Measurements from ENCODE around the gene GPS2. TPM values are rescaled to one million over a fixed set of nuclear protein-coding genes. Genes with fewer than 3 reads are reported as not detected.

Gene GPS2
- total and polyA plus RNA-seq, 10 of the 15 experiments (the other 5 are each of a cell fraction or from before 2014, with no cell fraction given), result 10.2 to 96.4 (median 42.5) TPM

- intact Hi-C loops (cut with micrococcal nuclease; ENCODE audit: unreplicated experiment), result no loop called here
- no peak for FAIRE-seq
- TF ChIP-seq ZBTB40 (IDR thresholded peaks at IDR 0.05; ENCODE audit: borderline replicate concordance) (no peak), IKZF1 (conservative IDR thresholded peaks at IDR 0.05) (no peak), PML (IDR thresholded peaks at IDR 0.05; ENCODE audit: low read length) (no peak), NFIC (IDR thresholded peaks at IDR 0.05; ENCODE audit: low read depth, low read length) (no peak), SIN3A (IDR thresholded peaks at IDR 0.05; ENCODE audit: low read depth, low read length) (no peak), KAT2A (conservative IDR thresholded peaks at IDR 0.05; ENCODE audit: control insufficient read depth, low read depth, low read length) (no peak), PAX8 (IDR thresholded peaks at IDR 0.05) (no peak), BMI1 (IDR thresholded peaks at IDR 0.05; ENCODE audit: borderline replicate concordance) (no peak), CEBPZ (IDR thresholded peaks at IDR 0.05; ENCODE audit: low read depth, low read length) (no peak)
- TF ChIP-seq, protein P1, sequence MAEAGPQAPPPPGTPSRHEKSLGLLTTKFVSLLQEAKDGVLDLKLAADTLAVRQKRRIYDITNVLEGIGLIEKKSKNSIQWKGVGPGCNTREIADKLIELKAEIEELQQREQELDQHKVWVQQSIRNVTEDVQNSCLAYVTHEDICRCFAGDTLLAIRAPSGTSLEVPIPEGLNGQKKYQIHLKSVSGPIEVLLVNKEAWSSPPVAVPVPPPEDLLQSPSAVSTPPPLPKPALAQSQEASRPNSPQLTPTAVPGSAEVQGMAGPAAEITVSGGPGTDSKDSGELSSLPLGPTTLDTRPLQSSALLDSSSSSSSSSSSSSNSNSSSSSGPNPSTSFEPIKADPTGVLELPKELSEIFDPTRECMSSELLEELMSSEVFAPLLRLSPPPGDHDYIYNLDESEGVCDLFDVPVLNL (IDR thresholded peaks at IDR 0.05; ENCODE audit: low read depth, low read length), result no peak
These were observed 9.9 kb upstream of the GPS2 start for GRCh38 chr17:7325031-7325528.

More at GRCh38 chr17:7325031-7325528, 9.9 kb upstream of the GPS2 start:
- Histone ChIP-seq H3K79me2 (ENCODE audit: control insufficient read depth, insufficient read depth, low read length) (peaks cover 17% of the 10 kb centered on the region), H3K27me3 (replicated peaks in 1 of 2; ENCODE audit: control insufficient read depth in 2 of 2, insufficient read depth in 2 of 2, low read length in 1 of 2) (no peaks in the 10 kb centered on the region), H2AFZ (ENCODE audit: control insufficient read depth, low read depth, low read length) (no peak overlapping the region), H3K9ac (ENCODE audit: control insufficient read depth, insufficient read depth, low read length) (no peak overlapping the region), H3K4me2 (ENCODE audit: control insufficient read depth, insufficient read depth) (no peak overlapping the region), H3K36me3 (ENCODE audit: control insufficient read depth in 2 of 2, insufficient read depth in 2 of 2, low read length in 1 of 2) (peaks cover 9 to 33% of the 10 kb centered on the region in 2 experiments; a peak in 3 of 4 replicates), H4K20me1 (ENCODE audit: control insufficient read depth, insufficient read depth) (no peaks in the 10 kb centered on the region), H3K4me3 (no peak overlapping the region), H3K4me1 (ENCODE audit: control insufficient read depth, insufficient read depth, low read length) (peaks cover 5% of the 10 kb centered on the region), H3K27ac (ENCODE audit: control insufficient read depth, insufficient read depth) (no peak overlapping the region), H3K9me3 (replicated peaks; ENCODE audit: control insufficient read depth, insufficient read depth, low read length) (no peaks in the 10 kb centered on the region)
- no TSS peak for BruUV-seq (replicated peaks)
- SMC1A ChIA-PET (ENCODE audit: uncharacterized antibody, unreplicated experiment), result interaction anchor here (1.4 to 3.5 kb wide), 2 partner anchors 11 to 20 kb away, joined by 6 to 21 read pairs; partner anchors contain the start of gene ACAP1
- no peak for ATAC-seq
- RAD21 ChIA-PET (ENCODE audit: unreplicated experiment), result interaction anchor here (0.9 to 2.4 kb wide), 4 partner anchors 11 to 27 kb away, joined by 3 to 13 read pairs (median 8); partner anchors contain the start of genes ACAP1 and KCTD11
- in situ Hi-C loops (cut with MboI), result no loop called here
- POLR2A ChIA-PET, result interaction anchor here (1.3 kb wide), 1 partner anchor 12 kb away, joined by 9 read pairs; the partner anchor contains the start of gene ACAP1
- CTCF ChIA-PET, result interaction anchor here (0.7 to 7.9 kb wide), 11 partner anchors 9 to 235 kb away, joined by 3 to 49 read pairs (median 3); partner anchors contain the start of genes ACAP1 and GPS2
- 87% methylated on average over 19 of the region's 19 CpGs for WGBS (ENCODE audit: insufficient coverage, insufficient replicate concordance, low lambda C conversion rate, missing lambda C conversion rate)
- no peak for DNase-seq (ENCODE audit: low read depth, low spot score)

All from GM12878 (cell line).